ENCODE measurements around the gene FGF19.

Gene FGF19

DNA sequence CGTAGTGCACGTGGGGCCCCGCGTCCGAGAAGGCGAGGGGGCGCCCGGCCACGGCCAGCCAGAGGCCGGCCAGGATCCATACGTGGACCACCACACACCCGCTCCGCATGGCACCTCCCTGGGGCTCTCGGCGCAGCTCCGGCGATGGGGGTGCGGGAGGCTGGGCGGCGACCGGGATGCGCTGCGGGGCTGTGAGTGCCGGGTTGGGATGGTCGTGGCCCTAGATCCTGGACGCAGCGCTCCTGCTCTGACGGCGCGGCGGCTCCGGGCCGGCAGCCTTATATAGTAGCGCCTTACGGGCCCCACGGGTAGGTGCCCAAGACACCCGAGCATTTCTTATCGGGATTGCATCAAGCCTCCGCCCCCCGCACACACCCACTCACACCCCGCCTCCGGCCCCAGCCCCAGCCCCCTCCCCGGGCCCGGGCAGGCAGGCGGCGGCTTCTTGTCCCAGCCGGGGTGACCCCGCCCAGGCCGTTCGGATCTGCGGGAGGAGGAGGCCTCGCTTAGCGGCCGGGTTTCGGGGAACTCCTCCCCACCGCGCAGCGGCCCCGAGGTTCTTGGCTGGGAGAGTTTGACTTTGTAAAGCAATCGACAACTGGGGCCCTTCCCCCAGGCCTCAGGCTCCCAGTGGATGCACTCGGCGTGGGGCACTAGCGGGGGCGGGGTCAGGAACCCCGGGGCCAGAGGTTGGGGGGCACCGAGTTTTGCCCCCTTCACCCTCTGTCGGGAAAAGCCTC lies at the start of gene FGF19:
Gene FGF19, minus strand, starts transcription at position 255 of the 740 bp plus-strand sequence. Its CDS starts 146 bp downstream, at position 109.
- DNase-seq = no peak

DNA sequence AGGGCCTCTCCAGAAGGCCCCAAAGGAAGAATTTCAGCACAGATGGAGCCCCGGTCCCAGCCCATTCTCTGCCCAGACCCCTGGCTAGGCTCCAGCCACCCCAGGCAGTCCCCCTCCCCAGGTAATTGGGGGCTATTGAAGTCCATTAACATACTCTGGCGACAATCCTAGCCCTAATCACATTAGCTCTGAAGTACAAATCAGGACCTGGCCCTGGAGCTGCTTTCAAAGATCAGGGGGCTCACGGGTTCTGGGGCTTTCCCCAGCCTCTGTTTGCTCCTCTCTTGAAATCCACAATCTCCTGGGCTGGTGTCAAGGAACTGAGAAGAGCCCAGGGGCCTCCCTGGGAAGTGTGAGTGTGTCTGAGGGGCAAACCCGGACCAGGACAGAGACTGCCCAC lies 49.1 kb upstream of the FGF19 start:
- DNase-seq = no peak

DNA sequence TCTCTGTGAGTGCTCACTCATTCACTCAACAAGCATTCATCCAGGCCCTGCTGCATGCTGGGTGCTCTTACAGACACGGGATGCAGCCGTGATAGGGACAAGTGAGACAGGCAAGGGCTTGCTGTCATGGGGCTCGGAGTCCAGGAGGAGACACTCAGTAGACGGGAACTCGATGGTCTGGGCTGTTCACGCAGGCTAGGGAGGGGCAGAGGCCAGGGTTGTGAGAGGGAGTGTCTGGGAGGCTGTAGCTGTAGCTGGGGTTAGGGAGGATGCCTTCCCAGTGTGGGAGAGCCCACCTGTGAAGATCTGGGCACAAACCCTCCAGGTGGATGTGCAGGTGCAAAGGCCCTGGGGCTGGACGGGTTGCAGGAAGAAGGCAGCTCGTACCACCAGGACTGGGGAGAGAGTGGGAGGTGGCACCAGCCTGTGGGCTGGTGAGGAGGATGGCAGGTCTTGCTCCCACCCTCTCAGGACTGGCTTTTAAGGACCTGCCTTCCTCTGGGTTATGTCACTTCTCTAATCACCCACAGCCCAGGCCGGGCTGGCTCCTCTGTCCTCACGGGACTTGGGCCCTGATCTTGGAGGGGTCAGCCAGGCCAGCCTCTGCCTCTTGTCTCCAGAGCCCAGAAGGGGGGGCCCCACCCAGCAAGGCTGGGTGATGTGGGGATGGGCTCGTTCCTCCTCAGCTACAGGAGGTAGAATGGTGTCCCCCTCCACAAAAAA lies 47.2 kb upstream of the FGF19 start:
- DNase-seq = no peak

- DNase-seq = no peak
Measured at GRCh38 chr11:69750108-69750850, 46.5 kb upstream of the FGF19 start.

GRCh38 chr11:69748637-69749036 lies 44.8 kb upstream of the FGF19 start:
- no peak for DNase-seq

DNA sequence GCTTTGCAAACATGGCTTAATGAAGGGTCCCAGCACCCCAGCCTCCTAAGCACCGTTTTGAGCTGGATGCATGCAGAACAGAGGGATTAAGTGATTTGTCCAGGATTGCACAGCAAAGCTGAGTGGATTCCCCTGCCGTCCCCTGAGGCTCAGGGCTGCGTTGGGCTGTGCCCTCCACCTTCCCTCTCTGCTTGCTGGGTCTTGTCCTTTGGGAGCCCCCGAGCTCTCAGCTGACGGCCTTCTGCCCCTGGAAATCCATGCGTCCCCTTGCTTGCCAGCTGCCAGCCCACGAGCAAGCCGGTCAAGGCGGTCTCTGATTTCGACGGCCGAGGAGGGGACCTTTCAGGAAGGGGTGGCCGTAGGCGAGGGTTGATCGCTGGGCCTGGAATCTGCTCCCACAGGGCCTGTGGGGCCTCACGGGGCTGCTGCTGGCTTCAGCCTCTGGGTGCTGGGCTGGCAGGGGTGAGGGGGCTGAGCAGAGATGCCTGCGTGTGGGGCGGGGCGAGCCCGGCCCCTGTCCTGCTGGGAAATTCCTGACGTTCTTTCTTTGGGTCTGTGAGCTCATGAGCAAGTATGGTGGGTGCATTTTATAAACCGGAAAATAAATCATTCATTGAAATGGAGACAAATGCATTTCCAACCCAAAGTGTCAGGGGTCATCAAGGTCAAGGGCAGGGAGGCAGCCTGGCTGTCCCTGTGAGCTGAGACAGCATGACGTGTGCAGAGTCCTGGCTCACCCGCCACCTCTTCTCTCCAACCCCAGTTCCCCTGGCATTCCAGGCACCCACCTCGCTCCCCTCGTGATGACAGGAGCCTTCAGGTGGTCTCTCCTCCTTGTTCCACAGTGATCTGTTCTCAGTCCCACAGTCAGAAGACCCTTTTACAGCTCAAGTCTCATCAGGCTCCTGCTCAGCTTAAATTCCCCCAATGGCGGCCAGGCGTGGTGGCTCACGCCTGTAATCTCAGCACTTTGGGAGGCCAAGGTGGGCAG lies 43.2 kb upstream of the FGF19 start:
- no peak for DNase-seq

- no peak for DNase-seq
Measured at GRCh38 chr11:69746140-69746539, 42.3 kb upstream of the FGF19 start.

GRCh38 chr11:69745201-69745600 lies 41.4 kb upstream of the FGF19 start:
- no peak for DNase-seq

DNA sequence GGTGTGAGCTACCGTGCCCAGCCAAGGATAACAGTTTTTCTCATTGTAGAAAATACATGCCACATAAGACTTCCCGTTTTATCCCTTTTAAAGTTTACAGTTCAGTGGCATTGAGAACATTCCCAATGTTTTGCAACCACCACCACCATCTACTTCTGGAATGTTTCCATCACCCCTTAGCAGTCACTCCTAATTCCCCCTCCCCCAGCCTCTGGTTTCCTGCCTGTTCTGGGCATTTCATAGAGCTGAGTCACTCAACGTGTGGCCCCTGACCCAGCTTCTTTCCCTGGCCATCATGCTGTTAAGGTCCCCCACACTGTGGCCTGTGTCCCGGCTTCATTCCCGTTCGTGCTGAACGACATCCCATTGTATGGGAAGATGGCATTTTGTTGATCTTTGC lies 40.6 kb upstream of the FGF19 start:
- peak; percentile 58 for DNase-seq

DNA sequence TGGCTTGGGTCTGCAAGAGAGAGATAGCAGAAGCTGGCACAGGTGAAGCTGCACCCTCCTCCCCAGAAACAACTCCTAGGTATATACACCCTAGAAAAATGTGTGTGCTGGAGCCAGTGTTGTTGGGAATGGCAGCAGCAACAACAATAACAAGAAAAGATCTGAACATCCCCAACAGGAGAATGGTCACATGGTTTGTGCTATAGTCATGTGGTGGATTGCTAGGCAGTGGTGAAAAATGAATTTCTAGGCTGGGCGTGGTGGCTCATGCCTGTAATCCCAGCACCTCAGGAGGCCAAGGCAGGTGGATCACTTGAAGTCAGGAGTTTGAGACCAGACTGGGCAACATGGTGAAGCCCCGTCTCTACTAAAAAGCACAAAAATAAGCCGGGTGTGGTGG lies 31.0 kb upstream of the FGF19 start:
- DNase-seq = no peak

- DNase-seq = no peak
Measured at GRCh38 chr11:69734367-69734766, 30.5 kb upstream of the FGF19 start.

DNA sequence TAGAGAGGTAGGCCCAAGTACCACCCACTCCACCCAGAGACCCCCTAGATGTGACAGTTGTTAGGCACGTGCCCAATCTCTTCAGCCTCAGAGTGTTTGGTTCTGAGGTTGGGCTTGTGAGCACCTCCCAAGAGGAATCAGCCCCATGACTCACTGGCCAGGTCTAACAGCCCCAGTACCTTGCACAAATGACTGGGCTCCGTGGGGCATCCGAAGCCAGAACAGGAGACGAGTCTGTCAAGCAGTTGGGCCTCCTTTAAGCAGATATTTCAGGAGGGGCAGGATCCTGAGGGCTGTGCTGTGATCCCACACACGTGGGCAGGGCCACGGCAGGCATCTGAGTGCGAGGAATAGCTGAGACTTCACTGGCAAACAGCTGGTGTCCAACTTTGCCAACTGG lies 29.1 kb upstream of the FGF19 start:
- DNase-seq = no peak

- no peak for DNase-seq
Measured at GRCh38 chr11:69731110-69731509, 27.3 kb upstream of the FGF19 start.

DNA sequence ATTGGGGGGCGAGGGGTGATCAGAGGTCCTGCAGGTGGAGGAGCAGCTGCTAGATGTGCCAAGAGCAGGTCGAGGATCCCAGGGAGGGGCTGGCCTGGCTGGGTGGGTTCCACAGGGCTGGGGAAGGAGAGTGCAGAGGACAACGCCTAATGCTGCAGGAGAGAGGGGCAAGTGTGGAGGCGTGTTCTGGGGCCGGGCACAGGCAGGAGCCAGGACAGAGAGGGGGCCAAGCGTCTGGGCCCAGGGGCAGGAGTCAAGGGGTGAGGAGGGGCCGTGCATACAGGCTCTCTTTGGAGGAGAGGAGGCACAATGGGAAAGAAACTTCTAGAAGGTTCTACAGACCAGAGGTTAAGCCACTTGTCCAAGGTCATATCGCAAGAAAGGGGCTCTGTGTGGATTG lies 26.7 kb upstream of the FGF19 start:
- DNase-seq = no peak

- no peak for DNase-seq
Measured at GRCh38 chr11:69729252-69729651, 25.4 kb upstream of the FGF19 start.

- DNase-seq = no peak
Measured at GRCh38 chr11:69727266-69727665, 23.4 kb upstream of the FGF19 start.

GRCh38 chr11:69726481-69726880 lies 22.7 kb upstream of the FGF19 start:
- no peak for DNase-seq

DNA sequence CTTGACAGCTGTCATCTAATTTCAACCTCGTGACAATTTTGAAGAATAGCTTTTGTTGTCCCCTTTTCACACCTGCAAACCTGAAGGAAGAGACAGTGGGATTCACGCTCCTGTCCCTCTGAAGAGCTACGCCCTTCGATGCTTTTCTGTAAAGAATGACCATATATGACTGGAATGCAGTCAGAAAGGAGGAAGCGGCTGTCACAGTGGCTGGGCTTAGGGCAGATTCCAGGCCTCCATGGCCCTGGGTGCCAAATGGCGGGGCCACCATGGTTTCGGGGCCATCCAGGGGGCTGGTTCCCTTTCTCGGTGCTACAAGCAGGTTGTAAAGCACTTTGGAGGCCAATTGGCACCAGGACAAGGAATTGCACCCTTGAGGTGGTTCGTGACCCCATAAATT lies 22.2 kb upstream of the FGF19 start:
- no peak for DNase-seq

- no peak for DNase-seq
Measured at GRCh38 chr11:69721745-69722144, 17.9 kb upstream of the FGF19 start.

DNA sequence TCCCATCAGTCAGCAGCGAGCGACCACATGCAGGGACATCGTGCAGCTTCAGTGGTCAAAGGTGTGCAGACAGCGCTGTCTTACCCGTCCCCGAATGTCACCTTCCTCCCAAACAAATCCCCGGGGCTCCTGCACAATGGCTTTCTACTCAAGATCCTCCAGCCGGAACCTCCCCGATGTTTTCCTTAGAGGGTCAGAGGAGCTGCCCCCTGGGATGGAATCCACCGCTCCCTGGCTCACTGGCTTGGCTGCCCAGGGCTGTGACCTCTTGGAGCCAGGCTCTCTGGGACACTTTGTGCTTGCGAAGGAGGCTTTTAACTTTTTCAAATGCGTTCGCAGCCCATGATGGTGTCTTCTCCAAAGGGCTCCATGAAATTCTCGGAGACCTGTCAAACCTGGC lies 17.3 kb upstream of the FGF19 start:
- DNase-seq = no peak

DNA sequence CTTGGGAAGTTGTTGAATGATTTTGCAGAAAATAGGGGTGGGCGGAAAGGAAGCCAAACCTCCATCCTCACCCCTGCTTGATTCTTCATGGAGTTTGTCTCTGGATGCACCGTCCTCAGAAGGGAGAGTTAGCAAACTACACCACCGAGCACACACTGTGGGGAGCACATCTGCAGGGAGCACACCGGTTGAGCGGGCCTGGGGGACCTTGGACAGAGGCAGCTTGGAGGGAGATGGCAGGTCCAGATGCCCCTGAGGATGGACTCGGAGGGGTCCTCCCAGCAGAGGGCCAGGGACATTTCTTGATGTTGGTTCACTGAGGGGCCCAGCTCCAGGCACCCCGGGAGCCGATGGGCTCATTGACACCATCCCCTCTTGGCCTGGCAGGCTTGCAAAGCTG lies 15.1 kb upstream of the FGF19 start:
- DNase-seq = no peak

- no peak for DNase-seq
Measured at GRCh38 chr11:69718147-69718546, 14.3 kb upstream of the FGF19 start.

Measured in NCI-H226 (cell line).